DND-41 (cell line): ENCODE measurements around the gene ZMAT3.
A peak's percentile ranks its signal among the peaks of the same experiment; 100 is the strongest.
"Not testable (repeated sequence)": the region's sequence is repeated elsewhere in the genome, so short reads cannot be mapped to it uniquely, and the experiment has no call there.

ENCODE experiments used
- ATAC-seq: fragments of 200-7000 bp; cut with Tn5 transposase; 3 replicates; pipeline ENCODE4 v1.9.1; 2021; ENCODE audit warnings: low read depth; ENCODE audit not compliant: insufficient read depth
- DNase-seq: peaks from one replicate; pipeline ENCODE4 v3.0.0-alpha.2; 2020
- H2AFZ ChIP-seq: 2 replicates; pipeline ENCODE4 v1.6.0; 2012; ENCODE audit warnings: low read depth, low read length
- H3K27ac ChIP-seq: 2 replicates; pipeline ENCODE4 v1.5.1; 2012; ENCODE audit warnings: low read length, inconsistent platforms
- H3K27me3 ChIP-seq: fragments of 200-600 bp; sonication (generic); 2 replicates; pipeline ENCODE4 v1.6.0; 2012; ENCODE audit warnings: low read length, mild to moderate bottlenecking, inconsistent platforms; ENCODE audit not compliant: insufficient read depth, poor library complexity
- H3K36me3 ChIP-seq: 2 replicates; pipeline ENCODE4 v1.5.1; 2012; ENCODE audit warnings: low read length, inconsistent platforms; ENCODE audit not compliant: insufficient read depth
- H3K4me1 ChIP-seq: 2 replicates; pipeline ENCODE4 v1.5.1; 2012; ENCODE audit warnings: mild to moderate bottlenecking, low read length; ENCODE audit not compliant: insufficient read depth
- H3K4me2 ChIP-seq: 2 replicates; pipeline ENCODE4 v1.6.0; 2012; ENCODE audit warnings: mild to moderate bottlenecking, moderate library complexity, low read length, inconsistent platforms; ENCODE audit not compliant: insufficient read depth
- H3K4me3 ChIP-seq, 2 experiments: fragments of 200-600 bp in 1 of 2; shearing (Covaris generic) in 1 of 2; 2 replicates each; pipeline ENCODE4 v1.5.1; 2012 to 2016; ENCODE audit warnings: inconsistent platforms in 2 of 2, low read length in 2 of 2, mild to moderate bottlenecking in 2 of 2, low read depth in 1 of 2, moderate library complexity in 1 of 2
- H3K79me2 ChIP-seq: 2 replicates; pipeline ENCODE4 v1.6.0; 2012; ENCODE audit warnings: low read length, inconsistent platforms; ENCODE audit not compliant: insufficient read depth
- H3K9ac ChIP-seq: 2 replicates; pipeline ENCODE4 v1.6.0; 2012; ENCODE audit warnings: low read depth, mild to moderate bottlenecking, inconsistent platforms, low read length, moderate library complexity
- H3K9me3 ChIP-seq: 2 replicates; pipeline ENCODE4 v1.5.1; 2012; ENCODE audit warnings: low read length, moderate library complexity, mild to moderate bottlenecking, inconsistent platforms; ENCODE audit not compliant: insufficient read depth, severe bottlenecking
- H4K20me1 ChIP-seq: 2 replicates; pipeline ENCODE4 v1.6.0; 2012; ENCODE audit warnings: low read length; ENCODE audit not compliant: insufficient read depth
- CTCF ChIP-seq: IDR thresholded peaks from 2 replicates; pipeline ENCODE4 v1.5.1; 2012; ENCODE audit warnings: borderline replicate concordance, low read length, moderate library complexity, mild to moderate bottlenecking; ENCODE audit not compliant: poor library complexity, severe bottlenecking; ENCODE audit errors: extremely low read depth
- EZH2 ChIP-seq: IDR thresholded peaks from 3 replicates; pipeline ENCODE4 v1.6.1; 2012; ENCODE audit warnings: borderline replicate concordance, low read depth, mild to moderate bottlenecking, moderate library complexity, low read length, inconsistent platforms; ENCODE audit not compliant: severe bottlenecking

Gene ZMAT3

GRCh38 chr3:179071323-179072099 lies at the start of gene ZMAT3:
Gene ZMAT3, minus strand, starts transcription at chr3:179071809. Its CDS starts 4,057 bp downstream, at chr3:179067752.
- H3K9me3 ChIP-seq, result no peaks in the 10 kb centered on the region
- no peaks in the 10 kb centered on the region for H4K20me1 ChIP-seq
- H3K79me2 ChIP-seq, result peaks cover 11% of the 10 kb centered on the region
- peak within 1 kb of the TSS; percentile 64 for H2AFZ ChIP-seq
- ATAC-seq (peak; percentile 85), DNase-seq (peak; percentile 89)
- H3K4me2 ChIP-seq, result peak within 1 kb of the TSS; percentile 69
- H3K36me3 ChIP-seq, result peaks cover 14% of the 10 kb centered on the region; the same call in 1 of the 2 replicates
- peaks cover 29% of the 10 kb centered on the region for H3K4me1 ChIP-seq
- H3K27me3 ChIP-seq, result no peaks in the 10 kb centered on the region
- peak within 1 kb of the TSS; percentile 82 for H3K27ac ChIP-seq
- H3K9ac ChIP-seq, result peak within 1 kb of the TSS; percentile 68
- H3K4me3 ChIP-seq, result peak within 1 kb of the TSS; percentile 47 to 76; a peak in 3 of 4 replicates
- TF ChIP-seq CTCF (peak; percentile 7), EZH2 (no peak)

- Histone ChIP-seq H3K27ac (no peak overlapping the region), H3K4me1 (no peaks in the 10 kb centered on the region), H3K9ac (no peak overlapping the region), H3K9me3 (no peaks in the 10 kb centered on the region), H3K4me3 (no peak overlapping the region), H3K4me2 (no peak overlapping the region), H3K27me3 (no peaks in the 10 kb centered on the region), H2AFZ (no peak overlapping the region), H3K36me3 (no peaks in the 10 kb centered on the region), H3K79me2 (no peaks in the 10 kb centered on the region), H4K20me1 (no peaks in the 10 kb centered on the region)
- no peak for TF ChIP-seq CTCF
- no peak for ATAC-seq
- no peak for DNase-seq
These were observed 45.2 kb upstream of the ZMAT3 start for GRCh38 chr3:179116816-179117215.

GRCh38 chr3:179115444-179115843 lies 43.8 kb upstream of the ZMAT3 start:
- not testable (repeated sequence) for H2AFZ ChIP-seq, H3K27me3 ChIP-seq, H3K9me3 ChIP-seq, DNase-seq, H3K4me3 ChIP-seq, H3K4me1 ChIP-seq, H4K20me1 ChIP-seq, H3K36me3 ChIP-seq, ATAC-seq, H3K4me2 ChIP-seq, H3K9ac ChIP-seq, H3K27ac ChIP-seq, H3K79me2 ChIP-seq

GRCh38 chr3:179113903-179114302 lies 42.3 kb upstream of the ZMAT3 start:
- no peak for TF ChIP-seq EZH2
- TF ChIP-seq CTCF, result no peak
- Histone ChIP-seq H3K4me3 (no peak overlapping the region), H3K9me3 (no peaks in the 10 kb centered on the region), H3K9ac (no peak overlapping the region), H2AFZ (no peak overlapping the region), H4K20me1 (no peaks in the 10 kb centered on the region), H3K36me3 (no peaks in the 10 kb centered on the region), H3K27ac (no peak overlapping the region), H3K4me1 (no peaks in the 10 kb centered on the region), H3K27me3 (no peaks in the 10 kb centered on the region), H3K79me2 (no peaks in the 10 kb centered on the region), H3K4me2 (no peak overlapping the region)
- no peak for DNase-seq
- ATAC-seq, result no peak
